A375 (cell line): ENCODE results near the gene ZNF586. TPM values are rescaled to one million over a fixed set of nuclear protein-coding genes. Genes with fewer than 3 reads are reported as not detected.

Source experiments
- total RNA-seq: library from RNA; depleted of rRNA; stranded (reverse); fragments of >200 nt; shearing (Covaris generic); gene quantifications from 2 replicates; pipeline ENCODE4 v1.2.3, GENCODE V29; 2014; rRNA removed

ZNF586 gene
- 16.2 TPM in 2 replicates for total RNA-seq

GRCh38 chr19:57769345-57770131 lies at the start of gene ZNF586:
TSS of gene ZNF586 (plus strand) at chr19:57769676. CDS start at chr19:57769843, 167 bp downstream.

GRCh38 chr19:57746580-57747471 lies 22.6 kb upstream of the ZNF586 start, which contains the start of gene ZNF776:
TSS of gene ZNF776 (plus strand) at chr19:57746815. CDS start at chr19:57747059, 244 bp downstream.

GRCh38 chr19:57814505-57815246 lies 45.2 kb downstream of the ZNF586 start, which contains the start of gene ZNF552:
TSS of gene ZNF552 (minus strand) at chr19:57814913. CDS start at chr19:57814743, 170 bp downstream.

GRCh38 chr19:57830071-57830602 lies 60.7 kb downstream of the ZNF586 start, which contains the start of gene ZNF587B:
TSS of gene ZNF587B (plus strand) at chr19:57830299. CDS start at chr19:57830529, 230 bp downstream.

Other genes with a start within 250 kb of the ZNF586 start
- gene ZNF549, start 242.3 kb upstream of the ZNF586 start, total RNA-seq, result 2.3 and 4.2 TPM in 2 replicates
- 11.8 and 12.6 TPM in 2 replicates for gene ZNF550, start 209.8 kb upstream of the ZNF586 start, total RNA-seq
- 3.8 and 5.2 TPM in 2 replicates for gene ZNF416, start 190.8 kb upstream of the ZNF586 start, total RNA-seq
- gene ZIK1, start 185.5 kb upstream of the ZNF586 start, total RNA-seq, result 11.8 and 17.0 TPM in 2 replicates
- 9.0 and 9.4 TPM in 2 replicates for gene ZNF530, start 169.8 kb upstream of the ZNF586 start, total RNA-seq
- 28.7 and 33.7 TPM in 2 replicates for gene ZNF134, start 155.4 kb upstream of the ZNF586 start, total RNA-seq
- gene ZNF211, start 136.5 kb upstream of the ZNF586 start, total RNA-seq, result 5.9 and 6.7 TPM in 2 replicates
- gene ZSCAN4, start 100.7 kb upstream of the ZNF586 start, total RNA-seq, result not detected in 2 replicates
- gene ZNF551, start 87.7 kb upstream of the ZNF586 start, total RNA-seq, result 30.1 and 35.6 TPM in 2 replicates
- 0.03 TPM in 1 of 2 replicates, not detected in the other for gene ZNF154, start 60.5 kb upstream of the ZNF586 start, total RNA-seq
- gene ZNF671, start 42.1 kb upstream of the ZNF586 start, total RNA-seq, result 3.4 and 4.5 TPM in 2 replicates
- gene ZNF776, start 22.9 kb upstream of the ZNF586 start, total RNA-seq, result 7.2 and 13.3 TPM in 2 replicates
- gene ZNF552, start 45.2 kb downstream of the ZNF586 start, total RNA-seq, result 4.9 and 6.2 TPM in 2 replicates
- gene ZNF587B, start 60.6 kb downstream of the ZNF586 start, total RNA-seq, result 32.2 and 37.8 TPM in 2 replicates
- gene ZNF587, start 80.2 kb downstream of the ZNF586 start, total RNA-seq, result 12.9 and 16.9 TPM in 2 replicates
- 26.4 and 28.7 TPM in 2 replicates for gene ZNF814, start 119.4 kb downstream of the ZNF586 start, total RNA-seq
- gene ZNF417, start 146.9 kb downstream of the ZNF586 start, total RNA-seq, result 8.6 and 12.9 TPM in 2 replicates
- gene ZNF418, start 165.7 kb downstream of the ZNF586 start, total RNA-seq, result 4.6 and 5.4 TPM in 2 replicates
- 5.4 and 8.6 TPM in 2 replicates for gene ZNF256, start 178.0 kb downstream of the ZNF586 start, total RNA-seq
- gene C19orf18, start 204.9 kb downstream of the ZNF586 start, total RNA-seq, result not detected in 2 replicates
- gene ZNF606, start 233.1 kb downstream of the ZNF586 start, total RNA-seq, result 6.1 and 11.5 TPM in 2 replicates